Neural progenitor cell (in vitro differentiated cells): Measurements from ENCODE around the gene PDE5A. TPM values are rescaled to one million over a fixed set of nuclear protein-coding genes. Genes with fewer than 3 reads are reported as not detected.

Source experiments
- DNase-seq: peaks from one replicate; pipeline ENCODE4 v3.0.0-alpha.2; 2016; ENCODE audit warnings: low spot score
- H2AFZ ChIP-seq: fragments of 200-600 bp; sonication (generic); replicated peaks from 2 replicates; pipeline ENCODE4 v1.6.1; 2016; ENCODE audit warnings: antibody characterized with exemption
- H3F3A ChIP-seq: fragments of 200-600 bp; sonication (generic); 2 replicates; pipeline ENCODE4 v1.6.1; 2016; ENCODE audit warnings: antibody characterized with exemption, low read depth
- H3K27ac ChIP-seq: fragments of 200-600 bp; sonication (generic); 2 replicates; pipeline ENCODE4 v1.5.1; 2016; ENCODE audit warnings: mild to moderate bottlenecking
- H3K27me3 ChIP-seq: fragments of 200-600 bp; sonication (generic); 2 replicates; pipeline ENCODE4 v1.6.1; 2016; ENCODE audit warnings: mild to moderate bottlenecking, moderate library complexity
- H3K36me3 ChIP-seq: fragments of 200-600 bp; sonication (generic); 2 replicates; pipeline ENCODE4 v1.5.1; 2016
- H3K4me1 ChIP-seq: fragments of 200-600 bp; sonication (generic); 2 replicates; pipeline ENCODE4 v1.6.1; 2016; ENCODE audit warnings: mixed run types
- H3K4me2 ChIP-seq: fragments of 200-600 bp; sonication (generic); 2 replicates; pipeline ENCODE4 v1.6.1; 2016
- H3K4me3 ChIP-seq: fragments of 200-600 bp; sonication (generic); 2 replicates; pipeline ENCODE4 v1.5.1; 2016
- H3K79me2 ChIP-seq: fragments of 200-600 bp; sonication (generic); 2 replicates; pipeline ENCODE4 v1.6.1; 2016; ENCODE audit warnings: low read depth
- H3K9ac ChIP-seq: fragments of 200-600 bp; sonication (generic); 2 replicates; pipeline ENCODE4 v1.6.1; 2016
- H3K9me3 ChIP-seq: fragments of 200-600 bp; sonication (generic); 2 replicates; pipeline ENCODE4 v1.5.1; 2016; ENCODE audit warnings: low read depth
- H4K20me1 ChIP-seq: fragments of 200-600 bp; sonication (generic); 2 replicates; pipeline ENCODE4 v1.6.1; 2016; ENCODE audit warnings: low read depth
- H3K27ac Mint-ChIP-seq: 3 replicates; pipeline ENCODE4 v1.8.0; 2021; ENCODE audit warnings: mixed read lengths
- H3K27me3 Mint-ChIP-seq: 2 replicates; pipeline ENCODE4 v1.8.0; 2022; ENCODE audit warnings: low read depth, mild to moderate bottlenecking, inconsistent platforms, moderate library complexity, mixed read lengths; ENCODE audit not compliant: insufficient read depth
- H3K36me3 Mint-ChIP-seq: 3 replicates; pipeline ENCODE4 v1.8.0; 2021; ENCODE audit warnings: mixed read lengths
- H3K4me1 Mint-ChIP-seq: 3 replicates; pipeline ENCODE4 v1.8.0; 2021; ENCODE audit warnings: mixed read lengths
- H3K4me3 Mint-ChIP-seq: 3 replicates; pipeline ENCODE4 v1.8.0; 2021; ENCODE audit warnings: mild to moderate bottlenecking, moderate library complexity, mixed read lengths
- H3K9me3 Mint-ChIP-seq: 3 replicates; pipeline ENCODE4 v1.8.0; 2020; ENCODE audit warnings: mixed read lengths
- EZH2 ChIP-seq: fragments of 200-600 bp; sonication (generic); IDR thresholded peaks from 2 replicates; pipeline ENCODE4 v1.6.1; 2017; ENCODE audit warnings: antibody characterized with exemption, mild to moderate bottlenecking, moderate library complexity
- EZH2phosphoT487 ChIP-seq: fragments of 200-600 bp; sonication (generic); IDR thresholded peaks from 2 replicates; pipeline ENCODE4 v1.6.1; 2017; ENCODE audit warnings: antibody characterized with exemption
- total RNA-seq: library from RNA; depleted of rRNA; stranded (reverse); fragments of >200 nt; gene quantifications from 2 replicates; pipeline ENCODE4 v1.2.3, GENCODE V29; 2015; ENCODE audit warnings: low replicate concordance
- TF ChIP-seq, protein P1 (sequence below): fragments of 200-600 bp; sonication (generic); IDR thresholded peaks from 2 replicates; pipeline ENCODE4 v1.5.1; 2017; ENCODE audit warnings: antibody characterized with exemption, mild to moderate bottlenecking

PDE5A gene
- total RNA-seq, 1 donor from 2014 or later = 32.4 TPM

DNA sequence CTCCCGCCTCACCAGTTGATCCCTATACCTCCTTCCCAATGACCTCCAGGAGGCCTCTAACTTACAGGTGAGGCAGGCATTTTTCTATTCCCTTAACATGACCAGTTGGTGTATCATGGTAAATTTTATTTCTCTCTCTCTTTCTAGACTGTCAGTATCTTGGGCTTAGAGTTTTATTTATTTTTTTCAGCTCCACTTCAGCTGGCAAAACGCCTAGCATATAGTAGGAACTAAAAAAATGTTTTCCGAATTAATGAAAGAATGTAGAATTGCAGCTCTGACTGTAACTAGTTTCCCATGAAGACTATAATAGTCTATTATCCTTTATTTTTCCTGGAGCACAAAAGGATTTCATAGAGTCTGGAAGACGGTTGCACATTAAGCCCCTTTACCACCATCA, 84.8 kb downstream of the PDE5A start:
- no peak overlapping the region for H3K27ac Mint-ChIP-seq
- no peaks in the 10 kb centered on the region for H3K27me3 Mint-ChIP-seq
- no peak overlapping the region for H3K4me3 ChIP-seq
- peaks cover 15% of the 10 kb centered on the region for H3K36me3 Mint-ChIP-seq
- H3K4me3 Mint-ChIP-seq = no peak overlapping the region
- H3K79me2 ChIP-seq = no peaks in the 10 kb centered on the region
- H3K27ac ChIP-seq = peak overlapping the region; percentile 3
- H3K9me3 ChIP-seq = no peaks in the 10 kb centered on the region
- H4K20me1 ChIP-seq = no peaks in the 10 kb centered on the region
- no peak overlapping the region for H3K4me2 ChIP-seq
- H3K9me3 Mint-ChIP-seq = no peaks in the 10 kb centered on the region
- H3F3A ChIP-seq = no peaks in the 10 kb centered on the region
- H3K36me3 ChIP-seq = no peaks in the 10 kb centered on the region
- H2AFZ ChIP-seq = no peak overlapping the region
- DNase-seq = no peak
- H3K4me1 Mint-ChIP-seq = peaks cover 1% of the 10 kb centered on the region
- no peak overlapping the region for H3K9ac ChIP-seq
- H3K4me1 ChIP-seq = peaks cover 12% of the 10 kb centered on the region
- no peak for TF ChIP-seq EZH2phosphoT487
- TF ChIP-seq EZH2 = no peak
- TF ChIP-seq, protein P1, sequence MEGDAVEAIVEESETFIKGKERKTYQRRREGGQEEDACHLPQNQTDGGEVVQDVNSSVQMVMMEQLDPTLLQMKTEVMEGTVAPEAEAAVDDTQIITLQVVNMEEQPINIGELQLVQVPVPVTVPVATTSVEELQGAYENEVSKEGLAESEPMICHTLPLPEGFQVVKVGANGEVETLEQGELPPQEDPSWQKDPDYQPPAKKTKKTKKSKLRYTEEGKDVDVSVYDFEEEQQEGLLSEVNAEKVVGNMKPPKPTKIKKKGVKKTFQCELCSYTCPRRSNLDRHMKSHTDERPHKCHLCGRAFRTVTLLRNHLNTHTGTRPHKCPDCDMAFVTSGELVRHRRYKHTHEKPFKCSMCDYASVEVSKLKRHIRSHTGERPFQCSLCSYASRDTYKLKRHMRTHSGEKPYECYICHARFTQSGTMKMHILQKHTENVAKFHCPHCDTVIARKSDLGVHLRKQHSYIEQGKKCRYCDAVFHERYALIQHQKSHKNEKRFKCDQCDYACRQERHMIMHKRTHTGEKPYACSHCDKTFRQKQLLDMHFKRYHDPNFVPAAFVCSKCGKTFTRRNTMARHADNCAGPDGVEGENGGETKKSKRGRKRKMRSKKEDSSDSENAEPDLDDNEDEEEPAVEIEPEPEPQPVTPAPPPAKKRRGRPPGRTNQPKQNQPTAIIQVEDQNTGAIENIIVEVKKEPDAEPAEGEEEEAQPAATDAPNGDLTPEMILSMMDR = no peak
- H3K27me3 ChIP-seq = no peaks in the 10 kb centered on the region

DNA sequence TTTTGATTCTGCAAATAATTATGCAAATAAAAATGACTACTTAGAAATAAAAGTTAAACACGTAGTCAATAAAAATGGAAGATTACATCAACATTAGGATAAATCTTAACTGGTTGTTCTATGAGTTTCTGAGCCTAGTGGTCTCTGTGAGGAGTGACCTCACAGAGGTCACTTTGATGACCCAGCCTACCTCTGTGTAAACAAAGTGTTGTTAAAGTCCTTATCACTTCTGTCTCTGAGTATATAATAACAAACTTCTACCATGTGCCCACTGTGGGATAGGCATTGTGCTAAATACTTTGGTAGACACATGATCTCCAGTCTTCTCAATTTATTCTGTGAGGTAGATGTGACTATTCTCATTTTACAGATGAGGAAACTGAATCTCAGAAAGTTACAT, 85.4 kb downstream of the PDE5A start:
- no peak overlapping the region for H3K4me2 ChIP-seq
- no peak for DNase-seq
- H3K4me3 ChIP-seq = no peak overlapping the region
- no peaks in the 10 kb centered on the region for H3K27me3 ChIP-seq
- H3K4me1 ChIP-seq = peaks cover 10% of the 10 kb centered on the region
- H2AFZ ChIP-seq = no peak overlapping the region
- TF ChIP-seq EZH2 = no peak
- TF ChIP-seq, protein P1 = no peak
- TF ChIP-seq EZH2phosphoT487 = no peak
- H3K27ac ChIP-seq = no peak overlapping the region
- Mint-ChIP-seq H3K36me3 (peaks cover 11% of the 10 kb centered on the region), H3K4me1 (no peaks in the 10 kb centered on the region), H3K9me3 (no peaks in the 10 kb centered on the region), H3K27me3 (no peaks in the 10 kb centered on the region), H3K27ac (no peak overlapping the region), H3K4me3 (no peak overlapping the region)
- no peak overlapping the region for H3K9ac ChIP-seq
- H3K9me3 ChIP-seq = no peaks in the 10 kb centered on the region
- H3K36me3 ChIP-seq = no peaks in the 10 kb centered on the region
- H4K20me1 ChIP-seq = no peaks in the 10 kb centered on the region
- peaks cover under 1% of the 10 kb centered on the region for H3F3A ChIP-seq
- H3K79me2 ChIP-seq = no peaks in the 10 kb centered on the region

DNA sequence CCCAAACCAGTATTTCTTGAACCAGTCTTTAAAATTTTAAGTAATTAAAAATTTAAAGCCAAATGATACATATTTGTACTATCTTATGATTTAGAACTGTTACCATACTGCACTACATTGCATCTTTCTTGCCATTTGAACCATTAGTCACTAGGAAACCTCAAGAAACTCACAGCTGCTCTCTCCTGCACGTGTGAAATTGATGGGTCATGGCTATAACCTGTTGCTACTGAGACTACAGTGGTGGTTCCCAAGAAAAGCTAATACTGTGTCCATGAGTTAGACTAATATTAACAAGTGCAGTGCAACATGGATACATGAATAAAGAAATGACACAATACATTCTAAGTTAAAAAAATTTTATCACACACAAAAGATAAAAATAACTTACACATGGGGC, 88.4 kb downstream of the PDE5A start:
- Mint-ChIP-seq H3K4me3 (no peak overlapping the region), H3K4me1 (no peaks in the 10 kb centered on the region), H3K27ac (no peak overlapping the region), H3K36me3 (peaks cover 19% of the 10 kb centered on the region), H3K9me3 (peaks cover under 1% of the 10 kb centered on the region), H3K27me3 (no peaks in the 10 kb centered on the region)
- H3K36me3 ChIP-seq = peaks cover 4% of the 10 kb centered on the region
- H3K4me1 ChIP-seq = peaks cover 30% of the 10 kb centered on the region
- TF ChIP-seq EZH2 = no peak
- TF ChIP-seq, protein P1 = no peak
- no peak for TF ChIP-seq EZH2phosphoT487
- no peak overlapping the region for H2AFZ ChIP-seq
- H3F3A ChIP-seq = peaks cover 22% of the 10 kb centered on the region
- no peak overlapping the region for H3K4me3 ChIP-seq
- no peak overlapping the region for H3K4me2 ChIP-seq
- H4K20me1 ChIP-seq = no peaks in the 10 kb centered on the region
- no peaks in the 10 kb centered on the region for H3K9me3 ChIP-seq
- DNase-seq = no peak
- no peak overlapping the region for H3K27ac ChIP-seq
- H3K9ac ChIP-seq = no peak overlapping the region
- H3K79me2 ChIP-seq = no peaks in the 10 kb centered on the region
- H3K27me3 ChIP-seq = no peaks in the 10 kb centered on the region
